Amniotic stem cell (primary cell): ENCODE results near the gene SLC39A12.

Experiments used
- DNase-seq: peaks from one replicate; lab custom pipeline; 2025; lab: John Stamatoyannopoulos, UW

The SLC39A12 gene

DNA sequence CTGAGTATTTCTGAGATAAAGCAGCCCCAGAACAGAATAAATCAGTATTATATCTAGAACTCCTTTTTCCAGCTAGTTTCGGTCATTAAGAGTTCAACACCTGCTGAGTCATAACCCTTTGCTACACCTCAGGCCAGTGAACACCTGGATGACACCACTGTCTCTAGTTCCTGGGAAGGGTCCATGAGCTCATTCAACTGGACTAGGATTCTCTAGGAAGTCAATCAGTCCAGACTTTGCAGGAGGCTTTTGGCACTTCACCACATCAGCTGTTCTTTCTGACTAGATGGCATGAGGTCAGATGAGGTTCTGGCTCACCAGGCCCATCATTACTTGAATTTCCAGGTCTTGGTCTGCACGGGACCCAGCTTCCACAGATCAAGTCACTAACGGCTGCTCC, 11.7 kb downstream of the SLC39A12 start:
- no peak for DNase-seq

GRCh38 chr10:17965649-17966235, 14.0 kb downstream of the SLC39A12 start:
- no peak for DNase-seq

DNA sequence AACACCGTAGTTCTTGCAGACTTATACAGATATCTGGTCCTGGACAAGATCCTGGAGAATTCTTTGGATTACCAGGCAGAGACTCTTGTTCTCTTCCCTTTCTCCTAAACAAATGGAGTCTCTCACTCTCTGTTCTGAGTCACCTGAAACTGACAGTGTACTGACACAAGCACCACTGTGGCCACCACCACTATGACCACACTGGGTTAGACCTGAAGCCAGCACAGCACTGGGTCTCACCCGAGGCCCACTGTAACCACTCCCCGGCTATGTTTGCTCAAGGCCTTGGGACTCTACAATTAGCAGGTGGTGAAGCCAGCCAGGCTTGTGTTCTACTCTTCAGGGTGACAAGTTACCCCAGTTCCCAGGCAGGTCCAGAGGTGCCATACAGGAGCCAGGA, 22.8 kb downstream of the SLC39A12 start:
- no peak for DNase-seq

GRCh38 chr10:17980846-17981565, 29.3 kb downstream of the SLC39A12 start:
- no peak for DNase-seq

DNA sequence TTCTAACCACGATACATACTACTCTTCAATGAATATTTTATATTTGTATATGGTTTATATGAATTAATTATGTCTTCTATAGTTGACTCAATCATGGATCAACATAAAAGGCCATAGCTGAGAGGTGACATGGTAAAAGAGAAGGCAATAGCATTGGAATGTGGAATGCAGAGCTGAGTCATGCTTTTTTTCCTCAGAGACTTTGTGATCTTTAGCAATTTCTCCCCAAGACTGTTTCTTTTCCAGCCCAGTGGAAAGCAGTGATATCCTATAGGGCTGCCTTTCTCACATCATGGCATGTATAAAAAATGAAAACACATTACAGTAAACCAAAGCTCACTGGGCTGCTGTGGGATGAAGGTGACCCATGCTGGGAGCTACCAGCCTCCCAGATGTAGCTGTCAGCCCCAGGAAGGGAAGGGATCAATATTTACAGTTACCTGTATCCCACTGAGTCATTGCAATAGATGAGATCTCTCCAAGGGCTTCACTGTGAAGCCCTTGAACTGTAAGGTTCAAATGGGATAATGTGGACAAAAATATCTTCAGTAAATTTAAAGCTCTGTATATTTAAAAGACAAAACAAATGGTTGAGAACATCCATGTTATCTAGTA, 30.2 kb downstream of the SLC39A12 start:
- DNase-seq: peak; percentile 80

GRCh38 chr10:17984056-17984455, 32.3 kb downstream of the SLC39A12 start:
- no peak for DNase-seq

DNA sequence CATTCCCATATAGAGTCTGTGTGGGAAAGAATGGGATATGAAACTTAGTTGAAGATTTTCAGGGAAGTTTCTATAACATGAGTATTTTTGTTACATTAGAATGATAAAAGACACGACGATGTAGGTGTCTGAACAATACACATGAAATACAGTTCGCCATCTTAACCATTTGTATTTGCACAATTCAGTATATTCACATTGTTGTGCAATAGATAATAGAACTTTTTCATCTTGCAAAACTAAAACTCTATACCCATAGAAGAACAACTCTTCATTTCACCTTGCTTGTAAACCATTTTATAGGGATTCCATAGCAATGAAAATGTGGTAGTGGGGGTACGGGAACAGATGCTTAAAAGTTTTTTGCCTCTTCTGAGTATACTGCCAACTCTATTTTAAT, 32.8 kb downstream of the SLC39A12 start:
- no peak for DNase-seq

DNA sequence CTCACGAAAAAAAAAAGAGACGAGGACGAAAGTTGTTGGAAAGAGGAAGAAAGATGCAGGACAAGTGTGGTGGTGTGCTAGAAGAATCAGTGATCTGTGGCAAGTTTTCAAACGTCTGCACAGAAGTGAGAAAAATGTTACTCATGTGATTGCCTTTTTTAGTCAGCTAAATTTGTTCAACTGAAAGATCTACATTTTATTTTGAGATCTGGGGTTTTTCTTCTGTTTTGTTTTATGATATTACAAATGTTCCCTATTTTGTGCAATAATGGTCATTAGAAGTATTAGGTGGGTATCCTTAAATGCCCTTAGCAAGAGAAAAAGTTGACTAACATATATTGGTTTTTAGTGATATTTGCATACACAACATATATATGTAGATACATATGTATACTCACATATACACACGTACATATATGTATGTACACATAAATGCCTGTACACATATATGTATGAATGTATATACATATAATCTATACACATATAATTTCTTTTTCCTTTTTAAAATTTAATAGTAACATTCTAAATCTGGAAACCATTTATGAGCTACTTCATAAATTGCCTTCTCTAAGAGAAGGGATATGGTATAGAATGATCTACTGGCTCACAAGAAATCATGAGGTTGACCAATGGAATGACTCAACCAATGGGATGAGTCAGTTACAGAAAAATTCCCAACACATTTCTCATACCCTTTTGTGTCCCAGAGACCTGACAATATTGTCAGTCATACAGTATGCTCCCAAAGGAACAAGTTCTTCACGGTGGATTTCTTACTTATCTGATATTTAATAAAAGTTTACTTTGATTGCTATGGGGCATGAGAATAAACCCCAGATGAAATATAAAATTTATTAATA, 38.4 kb downstream of the SLC39A12 start:
- peak; percentile 33 for DNase-seq

GRCh38 chr10:17992266-17992665, 40.5 kb downstream of the SLC39A12 start:
- no peak for DNase-seq

DNA sequence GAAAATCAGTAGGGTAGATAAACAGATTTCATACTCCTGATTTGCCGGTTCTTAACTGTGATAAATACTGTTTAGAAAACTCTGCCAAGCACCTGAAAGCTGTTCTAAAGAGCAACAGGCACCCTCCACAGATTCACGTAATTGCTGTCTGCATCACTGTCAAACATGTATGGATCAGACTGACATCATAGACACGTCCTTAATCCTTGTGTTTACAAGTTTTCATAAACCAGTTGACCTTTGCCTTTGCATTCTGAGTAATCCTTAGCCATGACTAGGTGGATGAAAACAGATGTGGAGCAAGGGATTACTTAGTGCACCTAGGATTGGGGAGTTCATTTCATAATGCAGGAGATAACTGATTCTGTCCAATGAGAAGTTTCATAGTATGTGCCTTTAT, 41.6 kb downstream of the SLC39A12 start:
- DNase-seq: no peak

GRCh38 chr10:18000601-18001000, 48.9 kb downstream of the SLC39A12 start:
- DNase-seq: no peak

- no peak for DNase-seq
Measured at GRCh38 chr10:18005445-18005780, 53.7 kb downstream of the SLC39A12 start.

- no peak for DNase-seq
Measured at GRCh38 chr10:18005781-18006456, 54.2 kb downstream of the SLC39A12 start.

DNA sequence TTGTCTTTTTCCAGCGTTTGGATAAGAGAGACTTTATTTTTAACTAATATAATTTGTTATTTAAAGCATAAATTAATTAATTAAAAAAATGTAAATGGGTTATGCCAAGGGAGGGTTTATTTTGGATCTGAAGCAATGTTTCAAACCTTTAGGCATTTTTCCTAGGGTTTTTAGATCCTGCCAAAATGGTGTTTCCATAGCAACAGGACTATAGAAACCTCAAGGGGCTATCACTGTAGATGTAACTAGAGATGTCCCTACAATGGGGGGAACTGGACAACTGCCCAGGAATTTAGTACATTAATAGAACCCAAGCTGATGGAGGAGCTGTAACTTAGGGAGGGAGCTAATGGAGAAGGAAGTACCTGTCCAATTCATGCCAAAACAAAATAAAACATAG, 57.3 kb downstream of the SLC39A12 start:
- DNase-seq: no peak

DNA sequence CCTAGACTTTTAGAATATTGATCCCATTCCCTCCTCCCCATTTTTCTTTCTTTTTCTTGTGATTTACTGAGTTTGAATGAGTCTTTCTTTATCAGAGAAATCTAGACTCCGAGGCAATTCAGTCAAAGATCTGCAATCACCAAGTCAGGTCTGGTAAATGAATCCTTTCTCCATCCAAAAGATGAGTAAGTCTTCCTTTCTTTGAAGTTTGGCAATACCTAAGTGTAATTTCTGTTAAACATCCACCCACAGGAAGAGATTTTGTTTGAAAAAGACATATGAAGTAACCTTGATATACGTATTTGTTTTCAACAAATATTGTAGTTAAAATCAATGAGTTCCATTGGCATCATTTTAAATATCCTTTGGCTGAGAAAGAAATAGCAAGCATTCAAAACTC, 58.3 kb downstream of the SLC39A12 start:
- DNase-seq: no peak

DNA sequence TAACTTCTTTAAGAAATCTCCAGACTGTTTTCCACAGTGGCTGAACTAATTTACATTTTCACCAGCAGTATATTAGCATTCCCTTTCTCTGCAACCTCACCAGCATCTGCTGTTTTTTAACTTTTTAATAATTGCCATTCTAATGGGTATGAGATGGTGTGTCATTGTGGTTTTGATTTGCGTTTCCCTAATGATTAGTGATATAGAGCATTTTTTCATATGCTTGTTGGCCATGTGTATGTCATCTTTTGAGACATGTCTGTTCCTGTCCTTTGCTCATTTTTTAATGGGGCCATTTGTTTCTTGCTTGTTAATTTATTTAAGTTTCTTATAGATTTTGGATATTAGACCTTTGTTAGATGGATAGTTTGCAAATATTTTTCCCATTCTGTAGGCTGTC, 68.8 kb downstream of the SLC39A12 start:
- no peak for DNase-seq

GRCh38 chr10:18021725-18022480, 70.2 kb downstream of the SLC39A12 start:
- no peak for DNase-seq

DNA sequence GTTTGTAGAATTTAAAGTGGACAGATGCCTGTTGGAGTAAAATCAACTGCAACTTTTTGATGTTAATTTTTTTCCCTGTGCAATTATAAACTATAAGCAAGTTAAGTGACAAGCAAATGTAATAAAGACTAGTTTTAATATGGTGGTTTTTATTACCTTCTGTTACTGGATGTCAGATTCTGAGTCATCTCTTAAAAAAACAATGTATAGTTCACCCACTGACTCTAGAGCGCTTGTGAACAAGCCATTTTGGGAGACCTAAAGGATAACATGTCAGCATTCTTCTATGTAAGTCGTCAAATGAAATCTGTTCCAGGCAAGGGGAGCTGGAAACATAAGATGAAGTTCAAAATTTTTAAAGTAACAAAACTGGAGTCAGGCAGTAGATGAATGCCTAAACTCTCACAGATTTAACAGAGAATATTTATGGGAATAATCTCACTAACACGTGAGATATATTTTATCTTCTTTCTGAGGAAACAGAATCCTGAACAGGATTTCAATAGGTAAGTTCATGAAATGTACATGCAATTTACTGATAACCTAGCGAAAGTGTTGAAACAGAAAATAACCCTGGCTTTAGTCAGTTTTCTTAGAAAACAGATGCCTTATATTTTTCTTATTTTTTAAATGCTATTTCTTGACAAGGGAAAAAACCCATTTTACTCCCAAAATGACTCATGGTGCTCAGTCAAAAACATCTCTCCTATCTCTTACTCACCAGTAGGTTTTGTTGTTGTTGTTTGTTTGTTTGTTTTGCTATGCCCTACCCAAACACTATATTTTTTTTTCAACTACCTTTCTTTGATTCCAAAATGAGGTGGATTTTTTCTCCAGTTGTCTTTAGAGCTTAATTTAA, 91.7 kb downstream of the SLC39A12 start:
- no peak for DNase-seq

GRCh38 chr10:18044976-18045720, 93.4 kb downstream of the SLC39A12 start:
- peak; percentile 20 for DNase-seq

DNA sequence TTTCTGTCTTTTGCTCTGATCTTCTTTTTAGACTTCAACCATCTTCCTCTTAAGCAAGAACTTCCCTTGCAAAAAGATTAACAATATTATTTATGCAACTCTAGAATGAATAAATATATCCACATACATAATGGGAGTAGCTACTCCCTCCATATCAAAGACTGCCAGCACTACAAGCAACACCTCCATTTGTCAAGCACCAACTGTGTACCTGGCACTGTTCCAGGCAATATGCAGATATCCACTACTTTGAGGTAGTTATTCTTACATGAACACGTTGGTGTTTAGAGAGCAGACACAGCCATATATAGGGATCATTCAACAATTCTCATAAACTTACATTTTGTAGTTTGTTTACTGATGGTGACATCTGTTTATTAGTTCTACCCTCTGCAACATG, 104.9 kb downstream of the SLC39A12 start:
- DNase-seq: no peak
